C4-2B (cell line): ENCODE data around the gene TMEM125.

Source experiments
- CTCF ChIP-seq: fragments of 450-650 bp; conservative IDR thresholded peaks from 2 replicates; pipeline ENCODE4 v1.5.1; 2017; ENCODE audit warnings: mild to moderate bottlenecking
- ZFX ChIP-seq: fragments of 450-650 bp; IDR thresholded peaks from 2 replicates; pipeline ENCODE4 v1.6.1; 2017

- TF ChIP-seq CTCF (no peak), ZFX (no peak)
Measured at GRCh38 chr1:43292679-43293078, 22.9 kb downstream of the TMEM125 start.
